Activated T-helper 1 cell treated with anti-CD3 and anti-CD28 coated beads, Interleukin-12 subunit alpha, Interleukin-12 subunit beta, Interleukin-2, Interleukin-4 antibody, amounts not matched to agents 30 ng/mL and 10 ng/mL and 1 ng/mL, durations not matched to agents 14 hours and 24 hours and 36 hours (primary cell): ENCODE measurements around the gene TNS3. TPM values are rescaled to one million over a fixed set of nuclear protein-coding genes. Genes with fewer than 3 reads are reported as not detected.

Source experiments
- DNase-seq: peaks from one replicate; pipeline ENCODE4 v3.0.0; 2021; ENCODE audit warnings: low spot score
- H3K27ac Mint-ChIP-seq: one replicate; pipeline ENCODE4 v1.8.0; 2021; ENCODE audit warnings: mild to moderate bottlenecking, mixed read lengths
- H3K27me3 Mint-ChIP-seq: one replicate; pipeline ENCODE4 v1.8.0; 2022; ENCODE audit warnings: mild to moderate bottlenecking, moderate library complexity, mixed read lengths; ENCODE audit not compliant: insufficient read depth
- H3K36me3 Mint-ChIP-seq: one replicate; pipeline ENCODE4 v1.8.0; 2021; ENCODE audit warnings: low read depth, mixed read lengths
- H3K4me1 Mint-ChIP-seq: one replicate; pipeline ENCODE4 v1.8.0; 2021; ENCODE audit warnings: low read depth, mixed read lengths
- H3K4me3 Mint-ChIP-seq: one replicate; pipeline ENCODE4 v1.8.0; 2021; ENCODE audit warnings: mild to moderate bottlenecking, moderate library complexity, mixed read lengths
- H3K9me3 Mint-ChIP-seq: one replicate; pipeline ENCODE4 v1.8.0; 2021; ENCODE audit warnings: mixed read lengths
- intact Hi-C: fragments of 100-400 bp; cut with micrococcal nuclease; formaldehyde crosslinking; loops from one replicate; pipeline ENCODE4 v1.15.1; 2024
- total RNA-seq: library from RNA; stranded (reverse); gene quantifications from 2 replicates; pipeline ENCODE4 v1.2.3, GENCODE V29; 2022

Gene TNS3
- total RNA-seq, 1 donor from 2014 or later, result 5.8 TPM

DNA sequence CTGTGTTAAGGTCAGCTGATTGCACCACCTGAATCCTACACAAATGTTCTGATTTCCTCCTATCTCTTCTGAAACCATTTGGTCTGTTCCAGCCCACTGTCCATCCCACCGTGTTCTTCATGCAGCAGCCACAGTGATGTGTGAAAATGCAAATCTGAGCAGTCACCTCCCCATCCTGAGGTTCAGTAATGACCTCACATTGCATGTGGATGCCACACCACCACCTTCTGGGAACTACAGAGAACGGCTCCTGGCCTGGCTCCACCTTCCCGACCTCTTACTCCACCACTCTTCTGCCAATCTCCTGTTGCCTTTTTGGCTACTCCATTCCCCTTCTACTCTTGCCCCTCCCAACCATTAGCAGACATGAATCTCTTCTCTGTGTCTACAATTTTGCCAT lies 244.4 kb downstream of the TNS3 start:
- Mint-ChIP-seq H3K27me3 (no peaks in the 10 kb centered on the region), H3K4me1 (no peaks in the 10 kb centered on the region), H3K4me3 (no peak overlapping the region), H3K27ac (no peak overlapping the region), H3K36me3 (no peaks in the 10 kb centered on the region), H3K9me3 (no peaks in the 10 kb centered on the region)
- DNase-seq, result no peak
- intact Hi-C loops, result no loop called here

GRCh38 chr7:47336472-47337425 lies 245.2 kb downstream of the TNS3 start:
- H3K27ac Mint-ChIP-seq, result no peak overlapping the region
- H3K4me1 Mint-ChIP-seq, result no peaks in the 10 kb centered on the region
- no peaks in the 10 kb centered on the region for H3K9me3 Mint-ChIP-seq
- H3K36me3 Mint-ChIP-seq, result no peaks in the 10 kb centered on the region
- H3K4me3 Mint-ChIP-seq, result no peak overlapping the region
- intact Hi-C loops, result no loop called here
- DNase-seq, result no peak
- H3K27me3 Mint-ChIP-seq, result no peaks in the 10 kb centered on the region

GRCh38 chr7:47335557-47336471 lies 246.1 kb downstream of the TNS3 start:
- intact Hi-C loops, result no loop called here
- DNase-seq, result no peak
- Mint-ChIP-seq H3K4me3 (no peak overlapping the region), H3K27ac (no peak overlapping the region), H3K4me1 (no peaks in the 10 kb centered on the region), H3K9me3 (no peaks in the 10 kb centered on the region), H3K27me3 (no peaks in the 10 kb centered on the region), H3K36me3 (no peaks in the 10 kb centered on the region)

- no peaks in the 10 kb centered on the region for H3K27me3 Mint-ChIP-seq
- no peaks in the 10 kb centered on the region for H3K36me3 Mint-ChIP-seq
- DNase-seq, result no peak
- H3K4me1 Mint-ChIP-seq, result no peaks in the 10 kb centered on the region
- no peak overlapping the region for H3K4me3 Mint-ChIP-seq
- no peak overlapping the region for H3K27ac Mint-ChIP-seq
- H3K9me3 Mint-ChIP-seq, result no peaks in the 10 kb centered on the region
- intact Hi-C loops, result no loop called here
These were observed 246.8 kb downstream of the TNS3 start for GRCh38 chr7:47335071-47335470.

- no peak overlapping the region for H3K4me3 Mint-ChIP-seq
- no peaks in the 10 kb centered on the region for H3K9me3 Mint-ChIP-seq
- intact Hi-C loops, result no loop called here
- no peaks in the 10 kb centered on the region for H3K4me1 Mint-ChIP-seq
- H3K36me3 Mint-ChIP-seq, result no peaks in the 10 kb centered on the region
- H3K27me3 Mint-ChIP-seq, result no peaks in the 10 kb centered on the region
- no peak for DNase-seq
- no peak overlapping the region for H3K27ac Mint-ChIP-seq
These were observed 248.0 kb downstream of the TNS3 start for GRCh38 chr7:47333959-47334358.

- intact Hi-C loops, result no loop called here
- no peaks in the 10 kb centered on the region for H3K36me3 Mint-ChIP-seq
These were observed 248.4 kb downstream of the TNS3 start for GRCh38 chr7:47333554-47333887.

GRCh38 chr7:47332681-47333553 lies 249.0 kb downstream of the TNS3 start:
- intact Hi-C loops, result no loop called here
- H3K36me3 Mint-ChIP-seq, result no peaks in the 10 kb centered on the region
- H3K4me1 Mint-ChIP-seq, result no peaks in the 10 kb centered on the region
- no peak overlapping the region for H3K27ac Mint-ChIP-seq
- no peak for DNase-seq
- no peaks in the 10 kb centered on the region for H3K9me3 Mint-ChIP-seq
- H3K4me3 Mint-ChIP-seq, result no peak overlapping the region
- H3K27me3 Mint-ChIP-seq, result no peaks in the 10 kb centered on the region

More at GRCh38 chr7:47333554-47333887, 248.4 kb downstream of the TNS3 start:
- no peak for DNase-seq
- no peak overlapping the region for H3K4me3 Mint-ChIP-seq
- H3K4me1 Mint-ChIP-seq, result no peaks in the 10 kb centered on the region
- H3K27me3 Mint-ChIP-seq, result no peaks in the 10 kb centered on the region
- no peak overlapping the region for H3K27ac Mint-ChIP-seq
- no peaks in the 10 kb centered on the region for H3K9me3 Mint-ChIP-seq

DNA sequence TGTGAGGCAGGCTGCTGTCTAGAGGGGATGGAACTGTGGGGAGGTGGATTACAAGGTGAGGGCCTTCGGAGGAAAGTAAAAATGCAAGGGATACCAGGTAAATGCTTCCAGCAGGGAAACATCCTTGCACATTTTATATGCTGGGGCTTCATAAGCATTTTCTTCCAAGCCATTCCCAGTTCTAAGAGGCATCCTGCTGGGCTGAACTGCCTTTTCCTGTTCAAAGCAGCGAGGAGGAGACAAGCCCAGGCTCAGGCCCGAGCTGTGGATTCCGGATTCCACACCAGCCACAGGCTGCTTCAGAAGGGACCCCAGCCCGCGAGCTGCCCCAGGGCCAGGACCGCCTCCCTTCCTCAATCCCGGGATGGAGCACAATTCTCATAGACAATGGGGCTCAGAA lies 249.7 kb downstream of the TNS3 start:
- Mint-ChIP-seq H3K27me3 (no peaks in the 10 kb centered on the region), H3K4me3 (no peak overlapping the region), H3K36me3 (no peaks in the 10 kb centered on the region), H3K4me1 (no peaks in the 10 kb centered on the region), H3K27ac (no peak overlapping the region), H3K9me3 (no peaks in the 10 kb centered on the region)
- no peak for DNase-seq
- intact Hi-C loops, result no loop called here

DNA sequence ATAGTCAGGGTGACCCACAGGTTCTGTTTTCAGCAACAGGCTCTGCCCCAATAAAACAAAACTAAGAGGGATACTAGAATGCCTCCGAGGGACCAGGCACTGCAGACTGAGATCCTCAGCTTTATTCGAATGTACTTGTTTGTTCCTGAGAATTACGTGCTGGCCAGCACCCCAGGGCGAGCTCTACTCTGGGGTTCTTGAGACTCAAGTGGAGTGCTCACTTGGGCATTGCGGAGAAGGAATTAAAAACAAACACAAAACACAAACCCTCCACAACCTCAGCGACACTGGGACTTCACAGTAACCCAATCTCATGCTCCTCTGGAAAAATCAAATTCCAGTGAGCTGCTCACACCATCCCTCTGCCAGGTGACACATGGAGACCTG lies 250.7 kb downstream of the TNS3 start:
- intact Hi-C loops, result no loop called here
- Mint-ChIP-seq H3K4me1 (no peaks in the 10 kb centered on the region), H3K36me3 (no peaks in the 10 kb centered on the region), H3K27me3 (no peaks in the 10 kb centered on the region), H3K9me3 (no peaks in the 10 kb centered on the region), H3K27ac (no peak overlapping the region), H3K4me3 (no peak overlapping the region)
- DNase-seq, result no peak

DNA sequence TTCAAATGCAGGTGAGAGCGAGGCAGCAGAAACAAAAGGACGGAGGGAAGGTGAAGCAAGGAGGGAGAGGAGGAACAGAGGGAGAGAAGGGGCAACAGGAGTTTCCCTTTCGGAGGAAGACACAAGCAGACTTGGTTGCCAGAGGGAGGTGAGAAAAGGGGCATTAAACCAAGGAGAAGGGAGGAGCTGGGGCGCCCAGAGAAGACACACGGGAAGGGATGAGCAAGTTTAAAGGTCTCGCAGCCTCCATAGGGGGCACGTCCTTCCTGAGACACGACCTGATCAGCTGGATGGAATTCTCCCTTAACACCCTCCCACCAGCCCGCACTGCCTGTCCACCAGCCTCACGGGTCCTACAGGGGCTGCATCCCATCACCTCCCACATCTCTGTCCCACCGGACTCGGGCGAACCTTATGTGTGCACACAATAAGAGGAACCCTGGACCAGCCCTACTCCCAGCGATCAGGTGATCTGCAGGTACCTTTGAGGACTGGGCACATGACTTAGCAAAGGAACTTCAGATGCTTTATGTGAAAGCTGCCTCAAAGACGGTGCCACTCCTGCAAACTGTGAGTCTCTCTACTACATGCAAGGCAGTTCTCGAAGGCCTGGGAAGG lies 251.2 kb downstream of the TNS3 start:
- Mint-ChIP-seq H3K27me3 (no peaks in the 10 kb centered on the region), H3K36me3 (no peaks in the 10 kb centered on the region), H3K9me3 (no peaks in the 10 kb centered on the region), H3K4me3 (no peak overlapping the region), H3K27ac (no peak overlapping the region), H3K4me1 (no peaks in the 10 kb centered on the region)
- intact Hi-C loops, result no loop called here
- DNase-seq, result no peak

DNA sequence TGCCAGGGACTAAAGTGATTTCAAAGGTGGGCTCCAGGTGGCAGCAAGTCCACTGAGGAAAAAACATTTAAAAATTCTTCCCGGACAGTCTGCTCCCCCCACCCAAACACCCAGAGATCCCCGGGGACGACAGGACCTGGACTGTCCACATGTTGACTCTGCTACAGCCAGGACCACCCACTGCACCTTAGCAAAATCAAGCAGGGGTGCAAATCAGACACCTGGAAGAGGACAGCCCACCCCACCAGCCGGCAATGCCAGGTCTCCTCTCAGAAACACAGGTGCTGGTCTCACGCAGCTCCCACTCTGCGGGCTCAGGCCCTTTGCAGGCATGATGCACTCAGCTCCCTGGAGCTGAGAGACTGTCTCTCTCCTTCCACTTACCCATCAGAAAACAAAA lies 251.9 kb downstream of the TNS3 start:
- H3K27ac Mint-ChIP-seq, result no peak overlapping the region
- intact Hi-C loops, result no loop called here
- H3K4me1 Mint-ChIP-seq, result no peaks in the 10 kb centered on the region
- DNase-seq, result no peak
- no peaks in the 10 kb centered on the region for H3K36me3 Mint-ChIP-seq
- H3K4me3 Mint-ChIP-seq, result no peak overlapping the region
- H3K27me3 Mint-ChIP-seq, result no peaks in the 10 kb centered on the region
- no peaks in the 10 kb centered on the region for H3K9me3 Mint-ChIP-seq

- no peak for DNase-seq
- H3K4me1 Mint-ChIP-seq, result no peaks in the 10 kb centered on the region
- H3K27ac Mint-ChIP-seq, result no peak overlapping the region
- H3K4me3 Mint-ChIP-seq, result no peak overlapping the region
- H3K36me3 Mint-ChIP-seq, result no peaks in the 10 kb centered on the region
- no peaks in the 10 kb centered on the region for H3K9me3 Mint-ChIP-seq
- H3K27me3 Mint-ChIP-seq, result no peaks in the 10 kb centered on the region
- intact Hi-C loops, result no loop called here
These were observed 252.5 kb downstream of the TNS3 start for GRCh38 chr7:47329320-47329926.
